Gastroesophageal sphincter (tissue), 3 donors: Measurements from ENCODE around the gene ZNF775.

Experiments used
- CTCF ChIP-seq, 4 experiments: fragments of 200-600 bp in 2 of 4; fragments of 450-650 bp in 2 of 4; sonication (generic) in 1 of 4; IDR thresholded peaks; one replicate each; pipeline ENCODE4 v1.5.1; 2017 to 2019; ENCODE audit warnings: antibody characterized with exemption in 4 of 4, mild to moderate bottlenecking in 2 of 4, moderate library complexity in 2 of 4
- POLR2A ChIP-seq, 2 donors: fragments of 450-650 bp; IDR thresholded peaks; one replicate each; pipeline ENCODE4 v1.6.1; 2017; ENCODE audit warnings: antibody characterized with exemption in 2 of 2, mild to moderate bottlenecking in 2 of 2, moderate library complexity in 1 of 2

GRCh38 chr7:150405584-150406311 is 26.6 kb downstream of the ZNF775 start:
- TF ChIP-seq CTCF (IDR thresholded peaks at IDR 0.05) (no peak), POLR2A (IDR thresholded peaks at IDR 0.05) (no peak)
